Heart right ventricle (tissue), 16 donors: ENCODE measurements around the gene CC2D1A. TPM values are rescaled to one million over a fixed set of nuclear protein-coding genes. Genes with fewer than 3 reads are reported as not detected.

Experiments
- ATAC-seq, 8 donors: fragments of 200-7000 bp; cut with Tn5 transposase; one replicate each; pipeline ENCODE4 v1.9.1; 2020; ENCODE audit warnings: mild to moderate bottlenecking in 8 of 8, moderate library complexity in 8 of 8, moderate number of reproducible peaks in 1 of 8
- DNase-seq, 2 donors: peaks; one replicate each; pipeline ENCODE4 v3.0.0-alpha.2; 2020
- H3K27ac ChIP-seq, 10 donors: fragments of 200-600 bp; sonication (generic) in 2 of 10; one replicate each; pipeline versions ENCODE4 v1.5.0 to v1.8.0; 2020 to 2022; ENCODE audit warnings: mild to moderate bottlenecking in 3 of 10
- H3K27me3 ChIP-seq, 7 donors: fragments of 200-600 bp; one replicate each; pipeline ENCODE4 v1.8.0; 2021 to 2022; ENCODE audit warnings: mild to moderate bottlenecking in 2 of 7
- H3K36me3 ChIP-seq, 9 donors: fragments of 200-600 bp; sonication (generic) in 1 of 9; one replicate each; pipeline versions ENCODE4 v1.5.0 to v1.8.0; 2020 to 2022; ENCODE audit warnings: mild to moderate bottlenecking in 2 of 9
- H3K4me1 ChIP-seq, 9 donors: fragments of 200-600 bp; sonication (generic) in 1 of 9; one replicate each; pipeline versions ENCODE4 v1.5.0 to v1.8.0; 2020 to 2022; ENCODE audit warnings: mild to moderate bottlenecking in 4 of 9
- H3K4me3 ChIP-seq, 10 donors: fragments of 200-600 bp; sonication (generic) in 2 of 10; one replicate each; pipeline versions ENCODE4 v1.5.0 to v1.8.0; 2020 to 2022; ENCODE audit warnings: mild to moderate bottlenecking in 7 of 10, moderate library complexity in 2 of 10
- H3K9me3 ChIP-seq, 11 donors: fragments of 200-600 bp in 10 of 11; sonication (generic) in 2 of 11; one replicate each; pipeline versions ENCODE4 v1.5.0 to v1.8.0; 2013 to 2022; ENCODE audit warnings: mild to moderate bottlenecking in 2 of 11, control low read depth in 1 of 11, moderate library complexity in 1 of 11
- CTCF ChIP-seq, 9 donors: fragments of 200-600 bp; sonication (generic) in 2 of 9; IDR thresholded peaks; one replicate each; pipeline versions ENCODE4 v1.5.0 to v1.8.0; 2021 to 2022; ENCODE audit warnings: antibody characterized with exemption in 9 of 9, mild to moderate bottlenecking in 5 of 9, moderate library complexity in 1 of 9
- WGBS, 2 donors: extraction: QIAGEN DNeasy Blood & Tissue Kit; methylation state at CpG; one replicate each; pipeline ENCODE4 v1.1.7; 2013; ENCODE audit warnings: inconsistent platforms in 1 of 2; 5-methylcytosine and 5-hydroxymethylcytosine counted together
- intact Hi-C, 10 donors: fragments of 100-400 bp; cut with DNase I; formaldehyde crosslinking; loops; one replicate each; pipeline versions ENCODE4 v1.11.1 to v1.14.2; 2022
- polyA plus RNA-seq, 2 donors: library from polyadenylated mRNA; stranded (reverse); fragments of 200-250 nt; gene quantifications; one replicate each; pipeline ENCODE4 v1.2.3, GENCODE V29; 2013
- total RNA-seq, 10 donors: library from RNA; stranded (reverse); fragmentation: NEBNext Ultra II Directional in 3 of 10; extraction: Animal tissue kit (Norgen Biotek cat#: 25700) in 3 of 10; gene quantifications; one replicate each; pipeline versions ENCODE4 v1.2.1 to v1.2.4, GENCODE V29; 2021 to 2023
- donor health status: Arrhythmogenic right ventricular cardiomyopathy.
- donor health status: ischemic (EF 13 %, LVEDD 7.1; RV severe dilation, severe dysfunction).
- donor health status: healthy with polysubstance abuse.
- donor health status: DM: no; HTN: yes; CAD: no.
- donor health status: DM: no; HTN: no; CAD: no.
- donor health status: ischemic (EF 25% LVEDD 6.9; RV normal size, moderate dysfunction).
- donor health status: ischemic (EF 25% LVEDD 5.7; RV mildly dilated, moderate dysfunction).
- donor health status: healthy.
- donor health status: DM: yes; HTN: yes; CAD: no.
- donor health status: Ischemic cardiomyopathy.
- donor health status: ischemic (EF 35%, LVEDD 5.7; RV mildly dilated, moderate dysfunction).
- donor health status: nonischemic (EF 11% LVEDD 7.7; RV severe dilation, severe dysfunction).
- donor health status: DM: yes; HTN: yes; CAD: no.
- donor health status: PGD.
- donor health status: ischemic (EF 29% LVEDD 5.4; RV normal size, mild dysfunction).
- donor health status: nonischemic (EF 23%, LVEDD 6.1; RV moderate dilation, normal function).

Gene CC2D1A
- total and polyA plus RNA-seq, 12 donors: 13.2 to 49.8 (median 19.0) TPM

DNA sequence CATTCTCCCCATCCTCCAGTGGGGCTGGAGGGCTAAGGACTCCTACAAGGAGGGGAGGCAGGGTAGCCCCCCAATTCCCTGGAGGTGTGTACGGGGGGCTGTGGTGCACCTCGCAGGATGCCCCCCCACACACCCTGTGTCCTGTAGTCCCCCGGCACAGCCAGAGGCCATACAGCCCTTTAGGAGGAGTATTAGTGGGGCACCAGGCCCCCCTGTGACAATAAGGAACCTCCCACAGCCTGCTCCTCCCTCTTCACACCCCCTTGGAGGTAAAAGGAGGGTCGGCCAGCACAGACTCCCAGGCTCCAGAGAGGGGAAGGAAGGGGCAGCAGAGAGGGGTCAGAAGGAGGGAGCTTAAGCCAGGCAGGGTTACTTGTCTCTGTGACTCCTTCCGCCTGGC, 29.2 kb upstream of the CC2D1A start, which contains the start of gene NANOS3:
Gene NANOS3 (plus strand): TSS at position 301 of the 400 bp plus-strand sequence. CDS start 115 bp downstream, outside the sequence.
- ATAC-seq: no peak

GRCh38 chr19:13877303-13877702, 28.7 kb upstream of the CC2D1A start:
- WGBS, 2 donors: 90 to 92% methylated on average over 27 of the region's 27 CpGs
- intact Hi-C loops: loop anchor here in 2 of 10 donors (5.0 to 10.0 kb wide), 2 partner anchors 195 to 273 kb away; partner anchors contain the start of gene MISP3 (in 1 of the 2)
- ATAC-seq (no peak), DNase-seq (no peak)
- no peak for TF ChIP-seq CTCF (IDR thresholded peaks at IDR 0.05)
- Histone ChIP-seq H3K36me3 (no peaks in the 10 kb centered on the region), H3K4me1 (peaks cover 0 to 37% (median 26%) of the 10 kb centered on the region in 9 donors), H3K27me3 (peaks cover 0 to 18% (median 0%) of the 10 kb centered on the region in 7 donors), H3K27ac (no peak overlapping the region), H3K4me3 (no peak overlapping the region), H3K9me3 (no peaks in the 10 kb centered on the region)

More for the DNA sequence above, 29.2 kb upstream of the CC2D1A start, which contains the start of gene NANOS3:
- no peak within 1 kb of the TSS for H3K4me3 ChIP-seq
- intact Hi-C loops: loop anchor here in 2 of 10 donors (5.0 to 10.0 kb wide), 2 partner anchors 195 to 272 kb away; partner anchors contain the start of gene MISP3 (in 1 of the 2)
- DNase-seq: no peak
- peaks cover 0 to 20% (median 0%) of the 10 kb centered on the region in 7 donors for H3K27me3 ChIP-seq
- H3K36me3 ChIP-seq: no peaks in the 10 kb centered on the region
- H3K9me3 ChIP-seq: no peaks in the 10 kb centered on the region
- peaks cover 0 to 32% (median 21%) of the 10 kb centered on the region in 9 donors for H3K4me1 ChIP-seq
- H3K27ac ChIP-seq: no peak within 1 kb of the TSS
- no peak for TF ChIP-seq CTCF (IDR thresholded peaks at IDR 0.05)
- 56 to 70% methylated on average over 5 of the region's 5 CpGs for WGBS, 2 donors

GRCh38 chr19:13880059-13881043, 25.6 kb upstream of the CC2D1A start:
- H3K27me3 ChIP-seq: no peaks in the 10 kb centered on the region
- H3K9me3 ChIP-seq: no peaks in the 10 kb centered on the region
- DNase-seq (peak; percentile 97 to 99), ATAC-seq (peak; percentile 95 to 97 (median 97))
- TF ChIP-seq CTCF (IDR thresholded peaks at IDR 0.05): peak in 8 of 9 donors; percentile 99 to 100 (median 99)
- no peaks in the 10 kb centered on the region for H3K36me3 ChIP-seq
- 7 to 8% methylated on average over 34 of the region's 34 CpGs for WGBS, 2 donors
- peak overlapping the region in 9 of 10 donors; percentile 5 to 87 (median 70) for H3K27ac ChIP-seq
- intact Hi-C loops: loop anchor here (1.0 to 10.0 kb wide), 19 partner anchors 72 to 467 kb away; partner anchors contain the start of genes DCAF15 (in 3 of the 10), MISP3 (in 3 of the 10), ASF1B (in 2 of the 10) and IL27RA (in 2 of the 10)
- peaks cover 0 to 36% (median 28%) of the 10 kb centered on the region in 9 donors for H3K4me1 ChIP-seq
- H3K4me3 ChIP-seq: peak overlapping the region in 7 of 10 donors; percentile 22 to 37 (median 29)

DNA sequence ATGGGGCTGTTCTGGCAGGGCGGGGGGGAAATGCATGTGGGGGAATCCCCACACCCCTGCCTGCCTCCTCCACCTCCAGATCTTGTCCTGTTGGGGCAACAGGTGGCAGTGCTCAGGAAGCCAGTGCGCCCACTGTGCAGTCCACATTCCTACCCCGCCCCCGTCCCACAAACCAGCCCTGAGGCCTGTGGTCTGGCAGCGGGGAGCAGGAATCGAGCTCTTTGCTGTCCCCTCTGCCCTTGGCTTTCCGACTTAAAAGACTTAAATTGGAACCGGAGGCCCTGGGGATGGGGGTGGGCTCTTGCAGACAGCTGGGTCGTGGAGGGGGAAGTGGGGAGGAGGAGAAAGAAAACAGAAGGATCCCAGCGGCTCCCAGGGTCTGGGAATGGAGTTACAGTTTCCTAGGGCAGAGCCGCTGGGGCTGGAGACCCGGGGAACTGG, 24.7 kb upstream of the CC2D1A start:
- Histone ChIP-seq H3K36me3 (no peaks in the 10 kb centered on the region), H3K4me3 (no peak overlapping the region), H3K27ac (peak overlapping the region in 7 of 10 donors; percentile 31 to 87 (median 73)), H3K4me1 (peaks cover 0 to 36% (median 28%) of the 10 kb centered on the region in 9 donors), H3K9me3 (no peaks in the 10 kb centered on the region), H3K27me3 (no peaks in the 10 kb centered on the region)
- intact Hi-C loops: loop anchor here (2.0 to 10.0 kb wide), 15 partner anchors 71 to 466 kb away; partner anchors contain the start of genes DCAF15 (in 3 of the 10), ASF1B (in 2 of the 10), IL27RA (in 2 of the 10) and MISP3 (in 2 of the 10)
- TF ChIP-seq CTCF (IDR thresholded peaks at IDR 0.05): no peak
- ATAC-seq: peak in 1 of 8 donors; percentile 15
- 48 to 60% methylated on average over 12 of the region's 12 CpGs for WGBS, 2 donors
- DNase-seq: no peak
